ENCODE measurements around the gene MRPL43. TPM values are rescaled to one million over a fixed set of nuclear protein-coding genes. Genes with fewer than 3 reads are reported as not detected.
A peak's percentile ranks its signal among the peaks of the same experiment; 100 is the strongest.

Gene MRPL43
- total and polyA plus RNA-seq, 4 donors: 43.6 to 105 (median 84.5) TPM

GRCh38 chr10:101000915-101001658 lies 13.8 kb upstream of the MRPL43 start:
- peak overlapping the region; percentile 69 for H3K4me3 ChIP-seq
- peak; percentile 9 for ATAC-seq (ENCODE audit: insufficient read depth, low FRiP score)
- no peak for TF ChIP-seq CTCF (IDR thresholded peaks at IDR 0.05; ENCODE audit: control extremely low read depth, extremely low read depth)
- H3K27me3 ChIP-seq (ENCODE audit: control insufficient read depth in 3 of 3, insufficient read depth in 3 of 3, low read length in 2 of 3): no peaks in the 10 kb centered on the region
- WGBS, 2 donors: 24 to 27% methylated on average over 12 of the region's 12 CpGs
- peaks cover 6 to 51% (median 28%) of the 10 kb centered on the region in 5 donors for H3K4me1 ChIP-seq (ENCODE audit: control insufficient read depth in 5 of 5, insufficient read depth in 5 of 5, low read length in 5 of 5)
- peaks cover 0 to 40% (median 23%) of the 10 kb centered on the region in 4 donors for H3K36me3 ChIP-seq (ENCODE audit: control insufficient read depth in 4 of 4, insufficient read depth in 4 of 4, low read length in 4 of 4)
- peak; percentile 92 to 95 (median 94) for DNase-seq
- H3K27ac ChIP-seq (ENCODE audit: low read depth in 1 of 2, low read length in 1 of 2): peak overlapping the region; percentile 93 to 100
- peak overlapping the region; percentile 80 to 90 for H3K9ac ChIP-seq (ENCODE audit: insufficient read depth in 1 of 2, low read length in 2 of 2)
- H3K9me3 ChIP-seq (ENCODE audit: control insufficient read depth in 4 of 4, insufficient read depth in 3 of 4, low read length in 3 of 4): no peaks in the 10 kb centered on the region

GRCh38 chr10:101000127-101000914 lies 13.0 kb upstream of the MRPL43 start:
- peaks cover 0 to 32% (median 17%) of the 10 kb centered on the region in 4 donors for H3K36me3 ChIP-seq (ENCODE audit: control insufficient read depth in 4 of 4, insufficient read depth in 4 of 4, low read length in 4 of 4)
- TF ChIP-seq CTCF (IDR thresholded peaks at IDR 0.05; ENCODE audit: control extremely low read depth, extremely low read depth): no peak
- DNase-seq (peak; percentile 47 to 71 (median 53)), ATAC-seq (ENCODE audit: insufficient read depth, low FRiP score) (no peak)
- no peaks in the 10 kb centered on the region for H3K27me3 ChIP-seq (ENCODE audit: control insufficient read depth in 3 of 3, insufficient read depth in 3 of 3, low read length in 2 of 3)
- H3K9me3 ChIP-seq (ENCODE audit: control insufficient read depth in 4 of 4, insufficient read depth in 3 of 4, low read length in 3 of 4): no peaks in the 10 kb centered on the region
- H3K27ac ChIP-seq (ENCODE audit: low read depth in 1 of 2, low read length in 1 of 2): peak overlapping the region; percentile 93 to 100
- H3K9ac ChIP-seq (ENCODE audit: insufficient read depth in 1 of 2, low read length in 2 of 2): peak overlapping the region; percentile 80 to 90
- H3K4me3 ChIP-seq: peak overlapping the region; percentile 69
- peaks cover 6 to 51% (median 26%) of the 10 kb centered on the region in 5 donors for H3K4me1 ChIP-seq (ENCODE audit: control insufficient read depth in 5 of 5, insufficient read depth in 5 of 5, low read length in 5 of 5)
- WGBS, 2 donors: 3 to 11% methylated on average over 19 of the region's 19 CpGs

- no peaks in the 10 kb centered on the region for H3K9me3 ChIP-seq (ENCODE audit: control insufficient read depth in 4 of 4, insufficient read depth in 3 of 4, low read length in 3 of 4)
- peaks cover 6 to 57% (median 26%) of the 10 kb centered on the region in 5 donors for H3K4me1 ChIP-seq (ENCODE audit: control insufficient read depth in 5 of 5, insufficient read depth in 5 of 5, low read length in 5 of 5)
- no peak for ATAC-seq (ENCODE audit: insufficient read depth, low FRiP score)
- H3K4me3 ChIP-seq: peak within 1 kb of the TSS; percentile 69
- H3K27me3 ChIP-seq (ENCODE audit: control insufficient read depth in 3 of 3, insufficient read depth in 3 of 3, low read length in 2 of 3): no peaks in the 10 kb centered on the region
- H3K36me3 ChIP-seq (ENCODE audit: control insufficient read depth in 4 of 4, insufficient read depth in 4 of 4, low read length in 4 of 4): peaks cover 0 to 27% (median 14%) of the 10 kb centered on the region in 4 donors
- no peak for DNase-seq
- peak within 1 kb of the TSS; percentile 99 to 100 for H3K27ac ChIP-seq (ENCODE audit: low read depth in 1 of 2, low read length in 1 of 2)
- H3K9ac ChIP-seq (ENCODE audit: insufficient read depth in 1 of 2, low read length in 2 of 2): peak within 1 kb of the TSS; percentile 91 to 93
- no peak for TF ChIP-seq CTCF (IDR thresholded peaks at IDR 0.05; ENCODE audit: control extremely low read depth, extremely low read depth)
- WGBS, 2 donors: 1 to 2% methylated on average over 23 to 44 of the region's 44 CpGs
These were observed 12.4 kb upstream of the MRPL43 start, which contains the start of gene LZTS2 for GRCh38 chr10:100999742-101000126. LZTS2 (plus strand) TSS chr10:100999808; CDS start chr10:101002539, 2,731 bp downstream.
